SH-SY5Y (cell line): ENCODE results near the gene SPTBN2.

ENCODE experiments used
- GATA2 ChIP-seq: IDR thresholded peaks from 2 replicates; pipeline ENCODE4 v1.6.1; 2011; ENCODE audit warnings: mild to moderate bottlenecking, low read depth, low read length
- GATA3 ChIP-seq: IDR thresholded peaks from 2 replicates; pipeline ENCODE4 v1.6.1; 2011; ENCODE audit warnings: low read depth, mild to moderate bottlenecking, low read length, moderate library complexity

Gene SPTBN2

GRCh38 chr11:66715346-66716085 is 13.5 kb downstream of the SPTBN2 start:
- TF ChIP-seq GATA2 (no peak), GATA3 (no peak)

DNA sequence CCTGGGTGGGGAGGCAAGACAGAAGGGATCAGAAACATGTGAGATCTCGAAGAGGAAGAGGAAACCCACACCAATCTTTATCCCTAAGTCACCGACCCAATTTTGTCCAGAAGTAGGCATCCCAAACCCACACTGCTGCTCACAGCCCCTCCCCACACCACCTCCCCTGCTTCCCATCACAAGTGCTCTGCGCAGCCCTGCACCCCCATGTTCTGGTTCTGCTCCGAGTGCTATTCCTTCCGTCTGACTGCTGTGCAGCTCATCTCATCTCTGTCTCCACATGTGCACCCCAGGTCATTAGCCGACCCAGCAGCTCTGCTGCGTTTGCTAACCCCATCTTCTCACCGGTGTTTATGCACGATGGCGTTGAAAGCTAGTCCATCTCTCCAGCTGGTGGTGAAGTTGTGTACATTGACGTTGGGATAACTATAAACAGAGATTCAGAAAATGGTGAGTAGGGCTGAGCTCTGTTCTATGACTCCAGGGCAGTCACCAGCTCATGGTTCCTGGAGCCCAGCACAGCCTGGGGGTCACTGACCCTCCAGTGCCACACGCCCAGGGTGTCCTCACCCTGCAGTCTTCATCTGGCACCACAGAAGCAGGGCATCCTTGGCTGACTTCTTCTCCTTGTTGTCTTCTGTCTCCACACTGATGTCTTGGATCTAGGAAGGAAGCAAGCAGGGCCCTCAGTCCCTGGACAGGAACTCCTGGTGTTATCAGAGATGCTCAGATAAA is 15.1 kb downstream of the SPTBN2 start:
- TF ChIP-seq GATA2 (no peak), GATA3 (no peak)

DNA sequence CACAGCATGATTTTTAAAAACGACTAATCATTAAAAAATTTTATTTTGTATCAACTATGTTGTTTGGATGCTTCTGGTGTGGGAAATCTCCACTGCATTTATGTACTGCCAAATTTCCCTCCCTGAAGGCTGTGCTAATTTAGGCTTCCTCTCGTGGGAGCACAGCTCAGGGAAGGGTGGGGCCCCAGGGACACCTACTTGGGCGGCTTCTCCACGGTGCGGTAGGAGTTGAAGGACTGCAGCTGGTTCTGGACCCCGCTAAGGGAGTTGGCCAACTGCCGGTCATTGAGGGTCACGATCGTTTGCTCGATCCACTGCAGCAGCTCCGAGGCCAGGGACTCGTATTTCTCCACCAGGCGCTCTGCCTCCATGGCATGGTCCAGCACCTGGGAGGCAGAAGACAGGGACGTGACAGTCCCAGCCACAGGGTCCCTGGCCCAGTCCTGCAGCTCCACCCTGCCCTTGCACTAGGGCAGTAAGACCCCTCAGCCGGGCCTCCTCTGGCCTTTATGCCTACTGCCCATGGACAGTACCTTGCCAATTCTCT is 18.6 kb downstream of the SPTBN2 start:
- TF ChIP-seq GATA3 (no peak), GATA2 (no peak)

- TF ChIP-seq GATA3 (no peak), GATA2 (no peak)
These were observed 20.3 kb downstream of the SPTBN2 start for GRCh38 chr11:66708701-66709100.

DNA sequence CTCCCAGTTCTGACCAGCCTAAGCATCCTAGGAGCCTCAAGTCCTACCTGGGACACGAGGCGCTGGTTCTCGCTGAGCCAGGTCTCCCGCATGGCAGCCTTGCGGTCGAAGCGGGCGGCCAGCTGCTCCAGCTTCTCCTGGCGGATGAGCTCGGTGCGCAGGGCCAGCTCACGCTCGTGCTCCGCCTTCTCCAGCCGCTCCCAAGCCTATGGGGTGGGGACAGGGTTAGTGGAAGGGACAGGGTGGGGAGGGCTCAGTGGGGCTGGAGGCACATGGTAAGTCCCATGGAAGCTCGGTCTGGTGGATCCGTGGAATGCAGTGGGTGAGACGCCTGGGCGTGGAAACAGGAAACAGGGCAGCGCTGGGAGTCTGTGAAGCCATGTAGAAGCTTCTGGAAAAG is 20.9 kb downstream of the SPTBN2 start:
- no peak for TF ChIP-seq GATA2
- no peak for TF ChIP-seq GATA3

DNA sequence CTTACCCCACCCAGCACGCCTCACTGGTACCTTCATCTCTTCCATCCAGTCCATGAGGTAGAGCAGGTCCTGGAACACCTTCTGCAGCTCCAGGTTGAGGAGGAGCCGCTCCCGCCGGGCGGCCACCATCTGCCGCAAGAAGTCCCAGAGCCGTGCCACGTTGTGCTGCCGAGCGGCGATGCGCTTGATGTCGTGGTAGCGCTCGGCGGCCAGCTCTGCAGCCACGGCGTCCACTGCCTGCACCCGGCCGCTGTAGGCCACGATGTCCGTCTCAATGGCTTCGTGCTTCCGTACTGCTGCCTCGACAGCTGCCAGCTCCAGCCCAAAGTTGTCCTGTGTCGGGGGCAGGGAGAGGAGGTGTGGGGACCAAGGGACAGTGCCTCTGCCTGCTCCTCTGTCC is 21.5 kb downstream of the SPTBN2 start:
- TF ChIP-seq GATA3: no peak
- no peak for TF ChIP-seq GATA2

- TF ChIP-seq GATA3 (no peak), GATA2 (no peak)
These were observed 22.0 kb downstream of the SPTBN2 start for GRCh38 chr11:66706989-66707388.

DNA sequence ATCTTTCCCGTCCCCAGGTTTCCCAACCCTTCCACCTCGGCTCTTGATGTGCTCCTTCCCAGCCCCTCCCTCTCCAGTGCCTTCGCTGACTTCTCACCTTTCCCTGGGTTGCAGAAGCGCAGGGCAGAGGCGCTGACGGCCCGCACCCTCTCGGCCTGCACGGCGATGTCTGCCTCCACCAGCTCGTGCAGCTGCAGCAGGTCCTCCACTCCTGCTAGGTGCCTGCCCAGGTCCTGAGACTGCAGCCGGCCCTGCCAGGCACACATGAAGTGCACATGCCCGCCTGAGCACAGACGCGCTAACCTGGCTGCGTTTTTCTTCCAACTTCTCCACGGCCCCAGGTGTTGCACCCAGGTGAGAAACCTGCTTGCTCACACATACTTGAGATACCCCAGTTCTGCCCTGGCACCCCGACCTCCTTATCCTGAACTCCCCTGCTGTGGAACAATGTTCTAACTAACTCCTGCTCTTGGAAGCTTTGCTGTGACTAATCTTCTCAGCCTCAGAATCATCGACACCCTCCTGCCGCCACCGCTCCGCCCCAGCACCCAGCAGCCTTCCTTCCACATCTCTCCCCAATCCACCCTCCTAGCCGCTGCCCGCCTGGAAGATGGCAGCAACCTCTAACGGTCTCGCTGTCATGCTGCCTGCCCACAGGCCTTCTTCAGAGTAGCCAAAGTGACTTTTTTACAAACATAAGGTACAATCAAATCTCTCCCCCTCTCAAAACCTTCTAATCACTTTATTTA is 23.3 kb downstream of the SPTBN2 start:
- TF ChIP-seq GATA3: no peak
- no peak for TF ChIP-seq GATA2

DNA sequence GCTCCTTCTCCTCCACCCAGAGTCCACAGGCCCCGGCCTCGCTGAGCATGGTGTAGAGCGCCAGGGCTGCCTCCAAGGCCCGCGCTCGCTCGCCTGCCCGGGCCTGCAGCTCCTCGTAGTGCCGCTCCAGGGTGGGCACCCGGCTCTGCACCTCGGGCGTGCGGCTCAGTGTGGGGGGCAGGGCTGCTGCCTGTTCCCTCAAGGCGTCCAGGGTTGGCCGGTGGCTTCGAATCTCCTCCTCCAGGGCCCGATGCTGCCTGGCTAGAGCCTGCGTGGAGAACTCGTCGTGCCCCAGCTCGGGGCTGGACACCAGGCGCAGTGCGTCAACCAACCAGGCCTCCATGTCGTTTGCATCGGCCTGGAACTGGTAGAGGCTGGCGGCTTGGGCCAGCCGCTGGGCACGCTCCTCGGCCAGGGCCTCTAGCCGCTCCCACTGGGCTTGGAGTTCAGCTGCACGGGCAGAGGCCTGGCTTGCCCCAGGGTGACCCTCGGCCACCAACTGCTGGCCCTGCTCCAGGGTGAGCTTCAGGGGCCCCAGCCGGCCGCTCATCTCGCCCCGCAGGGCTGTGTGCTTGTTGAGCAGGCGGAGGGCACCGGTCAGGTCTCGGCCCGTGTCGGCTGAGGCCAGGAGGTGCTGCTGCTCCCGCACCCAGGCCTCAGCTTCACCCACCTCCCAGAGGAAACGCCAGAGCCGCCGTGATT is 24.2 kb downstream of the SPTBN2 start:
- no peak for TF ChIP-seq GATA2
- no peak for TF ChIP-seq GATA3

DNA sequence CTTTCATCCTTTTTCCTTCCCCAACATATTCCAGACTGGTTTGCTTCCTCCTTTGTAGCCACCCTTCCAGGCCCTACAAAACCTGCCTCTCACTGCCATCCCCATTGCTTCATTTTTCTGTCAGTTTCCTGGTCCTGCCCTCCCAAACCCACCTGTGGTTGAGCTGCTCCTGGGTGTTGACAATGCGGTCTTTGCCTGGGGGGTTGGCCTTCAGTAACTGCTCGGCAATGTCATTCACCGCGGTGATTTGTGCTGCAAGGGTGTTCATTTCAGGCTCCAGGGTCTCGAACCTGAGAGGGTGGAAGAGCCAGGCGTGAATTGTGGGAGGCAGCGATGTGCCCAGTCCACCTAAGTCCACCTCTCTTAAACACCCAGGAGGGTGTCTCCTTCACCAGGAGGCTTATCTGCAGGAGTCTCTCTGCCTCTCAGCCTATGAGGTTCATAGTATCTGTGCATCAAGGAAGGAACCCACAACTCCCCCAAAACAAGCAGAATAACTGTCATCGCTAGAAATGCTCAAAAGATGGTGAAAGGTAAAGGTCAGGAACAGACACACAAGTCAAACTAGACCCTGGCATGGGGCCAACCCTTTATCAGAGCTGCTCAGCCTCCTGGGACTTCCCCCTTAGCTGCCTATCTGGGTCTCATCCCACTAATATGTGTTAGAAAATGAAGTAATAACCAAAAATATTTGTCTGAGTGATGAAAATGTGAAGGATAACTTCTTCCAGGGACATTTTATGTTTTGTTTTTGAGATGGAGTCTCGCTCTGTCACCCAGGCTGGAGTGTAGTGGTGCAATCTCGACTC is 27.4 kb downstream of the SPTBN2 start:
- TF ChIP-seq GATA2 (no peak), GATA3 (no peak)

DNA sequence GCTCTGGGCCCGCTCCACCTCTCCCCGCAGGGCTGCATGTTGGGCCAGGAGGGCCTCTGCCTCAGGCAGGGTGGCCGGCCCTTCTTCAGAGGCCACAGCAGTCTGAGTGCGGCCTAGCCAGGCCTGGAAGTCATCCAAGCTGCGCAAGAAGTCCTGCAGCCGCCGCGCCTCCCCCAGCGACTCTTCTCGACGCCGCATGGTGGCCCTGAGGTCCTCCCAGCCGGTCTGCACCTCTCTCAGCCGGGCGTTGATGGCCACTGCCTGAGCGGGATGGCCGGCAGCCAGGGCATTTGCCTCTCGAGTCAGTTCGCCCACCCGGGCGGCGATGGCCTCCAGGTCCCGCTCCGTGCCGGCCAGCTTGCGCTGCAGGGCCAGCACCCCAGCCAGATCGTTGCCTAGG is 28.3 kb downstream of the SPTBN2 start:
- TF ChIP-seq GATA3 (no peak), GATA2 (no peak)

DNA sequence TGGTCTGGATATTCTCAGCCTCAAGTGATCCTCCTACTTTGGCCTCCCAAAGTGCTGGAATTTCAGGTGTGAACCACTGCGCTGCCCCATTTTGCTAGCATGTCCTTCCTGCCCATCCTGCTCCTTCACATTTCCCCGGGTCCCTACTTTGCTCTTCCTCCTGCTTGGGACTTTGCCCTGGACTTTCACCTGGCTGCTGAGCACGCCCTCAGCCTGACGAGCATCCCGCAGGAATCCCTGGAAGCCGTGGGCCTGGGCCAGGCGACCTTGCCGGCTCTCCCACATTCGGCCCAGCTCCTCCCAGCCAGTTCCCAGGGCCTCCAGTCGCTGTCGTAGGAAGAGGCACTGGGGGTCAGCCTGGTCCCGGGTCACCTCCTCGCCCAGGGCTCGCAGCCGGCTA is 28.7 kb downstream of the SPTBN2 start:
- TF ChIP-seq GATA3 (no peak), GATA2 (no peak)

DNA sequence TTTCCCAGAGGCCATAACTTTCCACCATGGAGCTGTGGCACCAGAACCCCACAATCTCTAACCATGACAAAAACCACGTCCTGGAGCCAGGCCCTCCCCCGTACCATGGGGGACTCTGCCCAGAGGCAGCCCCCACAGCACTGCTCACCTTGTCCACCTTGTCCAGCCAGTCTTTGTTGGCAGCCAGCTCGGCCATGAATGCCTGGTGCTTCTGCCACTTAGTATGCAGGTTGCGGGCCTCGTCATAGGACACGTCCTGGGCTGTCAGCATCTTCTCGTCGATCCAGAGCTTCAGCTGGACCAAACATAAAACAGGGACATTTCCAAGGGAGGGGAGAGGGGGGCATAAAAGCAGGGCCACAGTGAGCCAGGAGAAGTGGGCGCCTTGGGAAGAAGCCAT is 30.5 kb downstream of the SPTBN2 start:
- TF ChIP-seq GATA2 (no peak), GATA3 (no peak)
